Adipocyte (in vitro differentiated cells): ENCODE data around the gene LDLRAD3.

Experiments used
- DNase-seq: peaks from one replicate; pipeline ENCODE4 v3.0.0-alpha.2; 2015; ENCODE audit warnings: low read depth
- H3K27me3 ChIP-seq: replicated peaks from 2 replicates; pipeline ENCODE4 v1.7.0; 2013; ENCODE audit warnings: mild to moderate bottlenecking, low read length, moderate library complexity; ENCODE audit not compliant: control insufficient read depth, insufficient read depth
- H3K36me3 ChIP-seq: 2 replicates; pipeline ENCODE4 v1.7.0; 2013; ENCODE audit warnings: low read length, mild to moderate bottlenecking, moderate library complexity; ENCODE audit not compliant: control insufficient read depth, insufficient read depth, severe bottlenecking
- H3K4me1 ChIP-seq: 2 replicates; pipeline ENCODE4 v1.7.0; 2013; ENCODE audit warnings: mild to moderate bottlenecking, low read length, moderate library complexity; ENCODE audit not compliant: control insufficient read depth, insufficient read depth
- H3K4me3 ChIP-seq: 2 replicates; pipeline ENCODE4 v1.7.0; 2013; ENCODE audit warnings: mild to moderate bottlenecking, low read length, moderate library complexity
- H3K9ac ChIP-seq: 2 replicates; pipeline ENCODE4 v1.7.0; 2013; ENCODE audit warnings: mild to moderate bottlenecking, low read length, moderate library complexity
- H3K9me3 ChIP-seq: 2 replicates; pipeline ENCODE4 v1.7.0; 2013; ENCODE audit warnings: mild to moderate bottlenecking, low read length, moderate library complexity; ENCODE audit not compliant: control insufficient read depth

Gene LDLRAD3

DNA sequence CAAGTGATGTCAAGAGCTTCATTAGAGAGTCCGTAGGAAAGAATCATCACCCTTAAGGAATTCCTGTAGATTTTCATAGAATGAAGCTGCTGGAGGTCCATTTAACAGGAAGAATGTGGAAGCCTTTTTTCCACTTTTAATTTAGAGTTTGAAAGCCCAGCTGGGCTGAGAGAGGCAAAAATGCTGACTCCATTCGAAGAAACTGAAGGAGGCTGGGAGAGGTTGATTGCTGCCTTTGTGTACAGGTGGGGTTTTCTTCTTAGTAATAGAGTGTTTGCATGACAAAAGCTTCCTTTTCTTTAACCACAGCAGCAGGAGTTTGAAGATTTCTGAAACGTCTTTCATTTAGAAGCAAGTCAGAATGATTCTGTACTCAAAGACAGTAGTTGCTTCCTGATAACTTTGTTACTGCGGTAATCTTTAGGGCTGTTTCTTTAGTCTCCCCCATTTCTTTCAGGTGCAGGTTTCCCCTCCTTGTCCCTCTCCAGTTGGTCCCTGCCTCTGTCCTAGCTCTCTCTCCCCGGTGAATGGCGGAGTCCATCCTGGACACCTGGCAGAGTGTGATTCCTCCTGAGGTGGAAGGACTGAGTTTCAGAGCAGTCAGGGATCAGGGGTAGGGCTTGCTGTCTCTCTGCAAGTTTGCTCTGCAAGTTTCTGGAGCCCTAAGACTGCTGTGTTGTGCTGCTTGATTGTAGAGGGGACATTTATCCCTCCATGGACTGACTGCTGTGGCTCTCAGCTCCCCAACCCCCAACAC, 166.2 kb downstream of the LDLRAD3 start:
- no peak for DNase-seq
- H3K36me3 ChIP-seq, result peaks cover 47% of the 10 kb centered on the region

DNA sequence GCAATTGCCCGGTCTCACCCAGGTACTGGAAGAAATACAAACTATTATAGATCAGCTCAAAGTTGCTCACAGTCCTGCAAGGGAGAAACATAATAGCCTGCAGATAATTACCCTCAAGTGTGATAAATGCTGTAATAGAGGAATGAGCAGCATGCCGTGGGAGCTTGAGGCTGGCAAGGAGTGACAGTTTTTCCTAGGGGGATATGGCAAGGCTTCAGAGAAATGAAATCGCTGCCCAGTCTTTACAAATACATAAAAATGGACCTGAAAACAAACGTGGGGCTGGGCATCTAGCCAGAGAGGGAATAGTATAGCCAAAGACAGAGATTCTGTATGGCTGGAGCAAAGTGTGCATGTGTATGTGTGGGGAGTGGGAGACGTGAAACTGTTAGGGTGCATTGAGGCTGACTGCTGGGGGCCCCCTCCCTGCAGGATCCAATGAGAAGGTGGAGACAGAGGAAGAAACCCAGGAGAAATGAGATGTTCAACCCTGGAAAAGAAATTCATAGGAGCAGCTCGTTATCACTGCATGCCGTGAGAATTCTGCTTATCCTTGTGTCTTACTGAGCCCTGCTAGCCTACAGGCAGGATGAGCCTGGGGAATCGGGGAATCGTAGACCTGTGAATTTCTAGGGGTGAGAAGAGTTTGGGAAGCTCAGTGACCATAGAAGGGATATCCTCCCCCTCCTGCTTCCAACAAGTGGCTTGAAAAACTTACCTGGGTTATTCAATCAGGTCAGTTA, 167.0 kb downstream of the LDLRAD3 start:
- no peaks in the 10 kb centered on the region for H3K4me1 ChIP-seq
- H3K27me3 ChIP-seq, result no peaks in the 10 kb centered on the region
- no peak for DNase-seq
- no peak overlapping the region for H3K9ac ChIP-seq
- peaks cover 51% of the 10 kb centered on the region for H3K36me3 ChIP-seq
- no peak overlapping the region for H3K4me3 ChIP-seq
- H3K9me3 ChIP-seq, result peaks cover 13% of the 10 kb centered on the region

More for the DNA sequence above, 166.2 kb downstream of the LDLRAD3 start:
- Histone ChIP-seq H3K9ac (no peak overlapping the region), H3K9me3 (peaks cover 13% of the 10 kb centered on the region), H3K27me3 (no peaks in the 10 kb centered on the region), H3K4me1 (peaks cover 6% of the 10 kb centered on the region), H3K4me3 (no peak overlapping the region)

DNA sequence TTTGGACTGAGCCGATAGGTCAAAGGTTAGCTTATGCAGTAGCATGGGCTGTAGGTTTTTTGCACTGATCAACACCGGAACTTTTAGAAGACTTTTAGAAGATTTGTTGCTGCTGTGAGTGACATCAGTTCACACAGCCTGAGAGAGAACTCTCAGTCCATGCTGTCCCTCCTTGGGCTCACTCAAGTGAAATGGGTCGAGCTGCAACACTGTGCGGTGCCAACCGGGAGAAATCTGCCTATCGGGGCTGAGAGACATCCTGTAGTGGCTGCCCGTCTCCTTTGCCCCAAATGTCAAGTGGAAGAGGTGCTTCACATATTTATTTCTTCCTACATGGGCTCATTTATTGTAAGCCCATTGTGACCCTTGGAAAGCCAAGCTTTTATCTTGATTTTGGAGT, 170.2 kb downstream of the LDLRAD3 start:
- peaks cover 13% of the 10 kb centered on the region for H3K9me3 ChIP-seq
- no peaks in the 10 kb centered on the region for H3K27me3 ChIP-seq
- H3K9ac ChIP-seq, result no peak overlapping the region
- no peak overlapping the region for H3K4me3 ChIP-seq
- no peak for DNase-seq
- H3K4me1 ChIP-seq, result no peaks in the 10 kb centered on the region
- H3K36me3 ChIP-seq, result peaks cover 38% of the 10 kb centered on the region

DNA sequence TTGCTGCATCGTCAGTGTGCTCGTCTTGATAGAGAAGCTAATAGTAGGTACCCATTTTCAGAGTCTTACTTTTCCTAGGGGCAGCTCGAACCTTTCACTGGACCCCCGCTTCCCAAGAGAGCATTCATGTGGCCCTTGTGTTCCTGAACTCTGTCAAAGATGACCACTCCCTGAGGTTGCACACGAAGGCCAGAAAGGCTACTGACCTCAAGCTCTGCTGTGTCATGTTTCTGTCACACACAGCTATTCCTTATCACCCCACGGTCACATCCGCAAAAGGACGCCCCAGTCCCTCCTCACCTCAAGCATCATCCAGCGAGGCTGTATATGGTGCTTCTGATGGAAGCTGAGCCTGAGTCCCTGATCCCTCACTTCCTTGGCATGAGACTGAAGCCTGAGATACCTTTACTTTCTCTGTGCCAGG, 171.5 kb downstream of the LDLRAD3 start:
- peaks cover 38% of the 10 kb centered on the region for H3K36me3 ChIP-seq
- H3K9me3 ChIP-seq, result peaks cover 13% of the 10 kb centered on the region
- DNase-seq, result no peak
- no peak overlapping the region for H3K9ac ChIP-seq
- H3K4me1 ChIP-seq, result no peaks in the 10 kb centered on the region
- no peak overlapping the region for H3K4me3 ChIP-seq
- no peaks in the 10 kb centered on the region for H3K27me3 ChIP-seq

DNA sequence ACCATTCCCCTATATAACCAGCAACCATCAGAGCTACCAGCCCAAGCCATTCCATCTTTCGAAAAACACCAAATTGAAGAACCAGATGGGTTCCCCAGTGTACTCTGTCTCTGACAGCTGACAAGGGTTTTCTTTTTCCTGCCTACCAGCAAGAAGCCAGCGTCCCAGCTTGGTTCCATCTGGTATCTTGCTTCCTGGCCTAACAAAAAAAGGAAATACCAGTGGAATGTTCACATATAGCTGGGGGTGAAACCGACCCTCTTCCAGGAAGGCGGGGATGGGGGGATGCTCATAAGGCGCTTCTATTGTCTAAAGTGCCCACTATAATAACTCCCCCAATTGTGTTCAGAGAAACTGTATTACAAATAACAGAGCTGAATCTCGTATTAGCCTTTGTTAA, 172.3 kb downstream of the LDLRAD3 start:
- Histone ChIP-seq H3K4me3 (no peak overlapping the region), H3K9me3 (peaks cover 13% of the 10 kb centered on the region), H3K27me3 (no peaks in the 10 kb centered on the region), H3K36me3 (peaks cover 38% of the 10 kb centered on the region), H3K4me1 (no peaks in the 10 kb centered on the region), H3K9ac (no peak overlapping the region)
- DNase-seq, result no peak

DNA sequence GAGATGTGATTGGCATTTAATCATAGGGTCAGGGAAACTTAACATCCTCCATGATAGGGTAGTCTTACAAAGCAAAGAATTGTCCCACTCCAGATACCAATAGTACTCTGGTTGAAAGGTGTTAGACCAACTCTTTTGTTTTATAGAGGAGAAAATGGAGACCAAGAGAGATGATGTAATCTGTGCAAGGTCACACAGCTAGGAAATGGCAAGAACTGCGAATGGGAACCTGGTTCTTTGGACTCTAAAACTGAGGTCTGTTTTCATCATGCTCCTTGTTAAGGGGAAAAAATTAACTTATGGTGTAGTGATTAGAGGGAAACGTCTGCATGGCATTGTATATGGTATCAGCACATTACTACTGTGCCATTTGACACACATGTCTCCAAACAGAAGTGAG, 174.2 kb downstream of the LDLRAD3 start:
- Histone ChIP-seq H3K9ac (no peak overlapping the region), H3K4me3 (no peak overlapping the region), H3K27me3 (no peaks in the 10 kb centered on the region), H3K9me3 (peaks cover 12% of the 10 kb centered on the region), H3K4me1 (no peaks in the 10 kb centered on the region), H3K36me3 (peaks cover 31% of the 10 kb centered on the region)
- no peak for DNase-seq

DNA sequence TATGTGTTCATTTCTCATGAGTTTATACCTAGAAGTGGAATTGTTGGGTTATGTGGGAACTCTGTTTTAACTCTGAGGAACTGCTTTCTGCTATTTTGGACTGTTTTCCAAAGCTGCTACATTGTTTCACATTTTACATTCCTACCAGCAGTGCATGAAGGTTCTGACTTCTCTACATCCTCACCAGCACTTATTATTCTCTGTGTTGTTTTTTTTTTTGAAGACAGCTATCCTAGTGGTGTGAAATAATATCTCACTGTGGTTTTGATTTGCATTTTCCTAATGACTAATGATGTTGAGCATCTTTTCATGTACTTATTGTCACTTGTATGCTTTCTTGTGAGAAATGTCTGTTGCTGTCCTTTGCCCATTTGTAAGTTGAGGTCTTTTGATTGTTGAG, 175.4 kb downstream of the LDLRAD3 start:
- DNase-seq, result no peak
- Histone ChIP-seq H3K27me3 (no peaks in the 10 kb centered on the region), H3K4me3 (no peak overlapping the region), H3K4me1 (no peaks in the 10 kb centered on the region), H3K9me3 (no peaks in the 10 kb centered on the region), H3K36me3 (peaks cover 19% of the 10 kb centered on the region), H3K9ac (no peak overlapping the region)

DNA sequence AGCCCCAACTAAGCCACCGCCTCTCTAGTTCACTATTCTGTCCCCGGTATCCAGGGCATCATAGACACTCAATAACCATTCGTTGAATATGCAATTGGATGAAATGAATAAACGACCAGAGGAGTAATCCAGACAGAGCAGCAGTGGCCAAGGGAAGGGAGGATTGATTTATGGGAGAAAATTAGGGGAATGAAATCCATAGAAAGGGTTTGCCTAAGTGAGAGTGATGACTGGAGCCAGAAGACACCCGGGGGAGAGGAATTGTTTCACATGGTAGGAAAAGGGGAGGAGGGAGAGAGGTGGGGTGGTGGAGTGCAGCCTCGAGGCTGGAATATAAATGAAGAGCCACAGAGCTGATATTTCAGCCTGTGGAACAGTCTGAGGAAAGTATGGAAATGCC, 177.2 kb downstream of the LDLRAD3 start:
- no peaks in the 10 kb centered on the region for H3K4me1 ChIP-seq
- no peaks in the 10 kb centered on the region for H3K27me3 ChIP-seq
- H3K9me3 ChIP-seq, result no peaks in the 10 kb centered on the region
- no peak overlapping the region for H3K4me3 ChIP-seq
- H3K36me3 ChIP-seq, result peaks cover 6% of the 10 kb centered on the region
- no peak for DNase-seq
- H3K9ac ChIP-seq, result no peak overlapping the region

DNA sequence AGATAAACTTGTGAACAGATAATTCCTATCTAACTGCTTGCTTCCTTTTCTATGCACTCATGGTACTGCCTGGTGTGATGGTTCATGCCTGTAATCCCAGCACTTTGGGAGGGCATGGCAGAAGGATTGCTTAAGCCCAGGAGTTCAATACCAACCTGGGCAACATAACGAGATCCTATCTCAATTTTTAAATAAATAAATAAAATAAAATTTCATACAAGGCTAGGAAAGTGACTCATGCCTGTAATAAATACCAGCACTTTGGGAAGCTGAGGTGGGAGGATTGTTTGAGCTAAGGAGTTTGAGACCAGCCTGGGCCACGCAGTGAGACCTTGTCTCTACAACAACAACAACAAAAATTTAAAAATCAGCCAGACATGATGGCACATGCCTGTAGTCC, 178.8 kb downstream of the LDLRAD3 start:
- Histone ChIP-seq H3K4me1 (no peaks in the 10 kb centered on the region), H3K9ac (no peak overlapping the region), H3K27me3 (no peaks in the 10 kb centered on the region), H3K36me3 (peaks cover under 1% of the 10 kb centered on the region), H3K9me3 (no peaks in the 10 kb centered on the region), H3K4me3 (no peak overlapping the region)
- peak; percentile 23 for DNase-seq

DNA sequence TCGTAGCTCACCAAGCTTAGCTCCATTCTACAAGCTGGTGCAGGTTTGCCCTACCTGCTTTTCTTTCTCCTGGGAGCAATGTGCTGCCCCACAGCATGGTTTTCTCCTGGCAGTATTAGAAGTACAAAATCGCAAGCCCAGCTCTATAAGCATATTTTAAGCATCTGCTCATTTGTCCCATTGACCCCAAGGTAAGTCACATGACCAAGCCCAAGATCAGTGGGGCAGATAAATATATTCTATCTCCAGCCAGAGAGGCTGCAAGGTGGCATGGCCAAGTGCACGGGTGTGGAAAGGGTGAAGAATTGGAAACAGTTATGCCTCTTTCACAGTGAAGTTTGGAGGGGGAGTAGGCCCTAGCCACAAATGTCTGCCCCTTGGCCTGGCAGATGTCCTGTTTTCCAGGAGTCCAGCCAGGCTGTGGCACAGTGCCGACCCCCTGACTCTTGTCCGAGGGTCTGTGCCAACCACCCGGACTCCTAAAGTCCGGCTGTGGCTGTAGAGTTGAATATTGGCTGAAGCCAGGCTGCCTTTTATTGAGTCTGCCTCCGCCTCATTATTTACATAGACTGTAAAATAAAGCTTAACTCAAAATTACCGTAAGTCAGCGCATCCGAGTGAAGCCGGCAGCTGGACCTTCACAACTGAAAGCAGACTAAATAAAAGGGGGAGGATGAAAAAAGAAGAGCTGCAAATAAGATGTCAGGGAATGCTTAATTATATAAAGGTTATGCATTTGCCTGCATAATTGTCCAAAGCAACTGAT, 179.7 kb downstream of the LDLRAD3 start:
- Histone ChIP-seq H3K36me3 (no peaks in the 10 kb centered on the region), H3K4me1 (no peaks in the 10 kb centered on the region), H3K9ac (no peak overlapping the region), H3K27me3 (no peaks in the 10 kb centered on the region), H3K9me3 (no peaks in the 10 kb centered on the region), H3K4me3 (no peak overlapping the region)
- no peak for DNase-seq

DNA sequence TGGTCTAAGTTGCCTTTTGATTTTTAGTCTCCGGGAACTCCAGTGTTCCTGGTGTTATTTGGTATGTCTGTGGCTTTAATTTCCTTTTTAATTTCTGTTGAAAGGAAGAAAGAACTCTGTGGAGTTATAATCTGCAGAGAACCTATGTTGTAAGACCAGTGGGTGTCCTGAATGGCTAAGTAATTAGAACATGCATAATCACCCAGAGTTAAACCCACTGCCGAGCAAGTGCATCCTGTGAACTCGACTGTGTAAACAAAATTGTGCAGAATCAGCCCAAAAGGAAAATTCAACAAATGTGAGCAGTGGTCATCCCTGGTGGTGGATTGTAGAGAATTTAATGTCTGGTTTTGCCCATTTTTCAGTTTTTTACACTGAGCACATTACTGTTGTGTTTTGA, 182.8 kb downstream of the LDLRAD3 start:
- H3K27me3 ChIP-seq, result no peaks in the 10 kb centered on the region
- no peaks in the 10 kb centered on the region for H3K4me1 ChIP-seq
- H3K9me3 ChIP-seq, result no peaks in the 10 kb centered on the region
- no peak overlapping the region for H3K9ac ChIP-seq
- no peak overlapping the region for H3K4me3 ChIP-seq
- no peaks in the 10 kb centered on the region for H3K36me3 ChIP-seq
- DNase-seq, result no peak
